MM.1S (cell line): ENCODE measurements around the gene DSCAM.

ENCODE experiments used
- CTCF ChIP-seq: fragments of 300-600 bp; sonication (generic); IDR thresholded peaks from 2 replicates; pipeline ENCODE4 v1.5.1; 2016; ENCODE audit warnings: antibody characterized with exemption, low read length, mixed read lengths
- EZH2 ChIP-seq: fragments of 300-600 bp; sonication (generic); optimal IDR thresholded peaks from 2 replicates; pipeline ENCODE3; 2017; ENCODE audit warnings: low read depth, mild to moderate bottlenecking, antibody characterized with exemption, low read length, mixed read lengths
- EZH2phosphoT487 ChIP-seq: fragments of 300-600 bp; sonication (generic); IDR thresholded peaks from 2 replicates; pipeline ENCODE4 v1.6.1; 2018; ENCODE audit warnings: antibody characterized with exemption, low read length

- TF ChIP-seq EZH2: no peak
- TF ChIP-seq CTCF: no peak
- no peak for TF ChIP-seq EZH2phosphoT487
Observed at GRCh38 chr21:40254540-40255465, 592.2 kb downstream of the DSCAM start.
